Pancreas (tissue), 10 donors: ENCODE measurements around the gene MSL2. TPM values are rescaled to one million over a fixed set of nuclear protein-coding genes. Genes with fewer than 3 reads are reported as not detected.
"Not testable (repeated sequence)": the region's sequence is repeated elsewhere in the genome, so short reads cannot be mapped to it uniquely, and the experiment has no call there.

Experiments used
- ATAC-seq, 4 donors: fragments of 200-7000 bp; cut with Tn5 transposase; one replicate each; pipeline versions ENCODE4 v1.8.0 to v1.9.1; 2020; ENCODE audit warnings: mild to moderate bottlenecking in 4 of 4, moderate library complexity in 4 of 4
- DNase-seq, 6 donors: peaks; one replicate each; pipeline ENCODE4 v3.0.0-alpha.2; 2020
- FAIRE-seq: peaks from 2 replicates; lab custom pipeline; 2012; peaks lifted over from hg19 to GRCh38; lab: Jason Lieb, UNC
- H3K27ac ChIP-seq, 4 donors: fragments of 200-600 bp; sonication (generic); 1 replicate in 3 of 4; 2 replicates in 1 of 4; pipeline versions ENCODE4 v1.5.0 to v1.8.0; 2020
- H3K27me3 ChIP-seq, 4 donors: fragments of 200-600 bp; one replicate each; pipeline ENCODE4 v1.8.0; 2021
- H3K36me3 ChIP-seq, 3 donors: fragments of 200-600 bp; sonication (generic) in 1 of 3; one replicate each; pipeline versions ENCODE4 v1.5.0 to v1.8.0; 2020 to 2021
- H3K4me1 ChIP-seq, 3 donors: fragments of 200-600 bp; one replicate each; pipeline ENCODE4 v1.8.0; 2021
- H3K4me3 ChIP-seq, 4 donors: fragments of 200-600 bp; sonication (generic) in 2 of 4; one replicate each; pipeline versions ENCODE4 v1.5.0 to v1.8.0; 2020 to 2021
- H3K9me3 ChIP-seq, 4 donors: fragments of 200-600 bp; one replicate each; pipeline ENCODE4 v1.8.0; 2021
- CTCF ChIP-seq, 4 donors: fragments of 200-600 bp; sonication (generic) in 3 of 4; IDR thresholded peaks; one replicate each; pipeline versions ENCODE4 v1.5.0 to v1.8.0; 2021; ENCODE audit warnings: antibody characterized with exemption in 4 of 4
- WGBS, 2 donors: extraction: QIAGEN DNeasy Blood & Tissue Kit; methylation state at CpG; one replicate each; pipeline ENCODE4 v1.1.7; 2013; 5-methylcytosine and 5-hydroxymethylcytosine counted together
- intact Hi-C, 3 donors: fragments of 100-400 bp; cut with DNase I; formaldehyde crosslinking; loops; one replicate each; pipeline versions ENCODE4 v1.11.1 to v1.14.2; 2022
- polyA plus RNA-seq, 2 donors: library from polyadenylated mRNA; stranded (reverse); fragments of 200-250 nt; gene quantifications; one replicate each; pipeline ENCODE4 v1.2.3, GENCODE V29; 2013
- total RNA-seq, 6 donors: library from RNA; stranded (reverse); fragmentation: NEBNext Ultra II Directional in 4 of 6; extraction: Animal tissue kit (Norgen Biotek cat#: 25700) in 4 of 6; gene quantifications; one replicate each; pipeline versions ENCODE4 v1.2.1 to v1.2.4, GENCODE V29; 2021 to 2023
- donor health status: healthy with polysubstance abuse.
- donor health status: DM: no; HTN: no; CAD: no; lungs with moderate emphysema.
- donor health status: DM: no; HTN: no; CAD: no.
- donor health status: control.
- donor health status: control.
- donor health status: Bipolar disorder and iron deficiency.
- donor health status: DM: yes; HTN: yes; CAD: no.
- donor health status: DM: no; HTN: no; CAD: no.
- donor health status: DM: no; HTN: no; CAD: no.
- donor health status: DM: yes; HTN: yes; CAD: no.

Gene MSL2
- total and polyA plus RNA-seq, 8 donors = 3.5 to 19.2 (median 10.8) TPM

- Histone ChIP-seq H3K4me3 (no peak overlapping the region), H3K9me3 (no peaks in the 10 kb centered on the region), H3K4me1 (no peaks in the 10 kb centered on the region), H3K27ac (no peak overlapping the region), H3K27me3 (no peaks in the 10 kb centered on the region), H3K36me3 (no peaks in the 10 kb centered on the region)
- FAIRE-seq = no peak
- ATAC-seq = no peak
- intact Hi-C loops = no loop called here
- DNase-seq = no peak
- TF ChIP-seq CTCF (IDR thresholded peaks at IDR 0.05) = no peak
- WGBS, 2 donors = 81 to 92% methylated on average over 2 of the region's 2 CpGs
Measured at GRCh38 chr3:136236109-136236508, 40.0 kb upstream of the MSL2 start.

- no peak overlapping the region for H3K27ac ChIP-seq
- intact Hi-C loops = no loop called here
- ATAC-seq (no peak), FAIRE-seq (no peak), DNase-seq (no peak)
- no peaks in the 10 kb centered on the region for H3K27me3 ChIP-seq
- no peaks in the 10 kb centered on the region for H3K36me3 ChIP-seq
- no peaks in the 10 kb centered on the region for H3K9me3 ChIP-seq
- no peak overlapping the region for H3K4me3 ChIP-seq
- no peaks in the 10 kb centered on the region for H3K4me1 ChIP-seq
- no peak for TF ChIP-seq CTCF (IDR thresholded peaks at IDR 0.05)
- WGBS, 2 donors = 90 to 94% methylated on average over 1 of the region's 1 CpG
Measured at GRCh38 chr3:136235545-136235944, 39.4 kb upstream of the MSL2 start.

- H3K4me1 ChIP-seq = no peaks in the 10 kb centered on the region
- H3K27ac ChIP-seq = no peak overlapping the region
- TF ChIP-seq CTCF (IDR thresholded peaks at IDR 0.05) = no peak
- no peaks in the 10 kb centered on the region for H3K9me3 ChIP-seq
- H3K27me3 ChIP-seq = no peaks in the 10 kb centered on the region
- FAIRE-seq (no peak), ATAC-seq (no peak), DNase-seq (no peak)
- no peaks in the 10 kb centered on the region for H3K36me3 ChIP-seq
- intact Hi-C loops = no loop called here
- H3K4me3 ChIP-seq = no peak overlapping the region
- 77 to 90% methylated on average over 2 of the region's 2 CpGs for WGBS, 2 donors
Measured at GRCh38 chr3:136232413-136232812, 36.3 kb upstream of the MSL2 start.

GRCh38 chr3:136222746-136223145 is 26.6 kb upstream of the MSL2 start:
- H3K27me3 ChIP-seq, FAIRE-seq, H3K36me3 ChIP-seq, H3K4me3 ChIP-seq, DNase-seq, H3K9me3 ChIP-seq, intact Hi-C loops, ATAC-seq, H3K27ac ChIP-seq, H3K4me1 ChIP-seq: not testable (repeated sequence)
- 89 to 96% methylated on average over 4 of the region's 4 CpGs for WGBS, 2 donors

- H3K4me3 ChIP-seq = no peak overlapping the region
- DNase-seq (no peak), ATAC-seq (no peak), FAIRE-seq (no peak)
- intact Hi-C loops = no loop called here
- no peak overlapping the region for H3K27ac ChIP-seq
- H3K36me3 ChIP-seq = no peaks in the 10 kb centered on the region
- TF ChIP-seq CTCF (IDR thresholded peaks at IDR 0.05) = no peak
- no peaks in the 10 kb centered on the region for H3K4me1 ChIP-seq
- 84 to 95% methylated on average over 2 of the region's 2 CpGs for WGBS, 2 donors
- no peaks in the 10 kb centered on the region for H3K27me3 ChIP-seq
- no peaks in the 10 kb centered on the region for H3K9me3 ChIP-seq
Measured at GRCh38 chr3:136211547-136211946, 15.4 kb upstream of the MSL2 start.

- Histone ChIP-seq H3K4me3 (no peak overlapping the region), H3K27ac (no peak overlapping the region), H3K9me3 (no peaks in the 10 kb centered on the region), H3K4me1 (no peaks in the 10 kb centered on the region), H3K36me3 (no peaks in the 10 kb centered on the region), H3K27me3 (no peaks in the 10 kb centered on the region)
- FAIRE-seq (no peak), ATAC-seq (no peak), DNase-seq (no peak)
- TF ChIP-seq CTCF (IDR thresholded peaks at IDR 0.05) = no peak
- intact Hi-C loops = no loop called here
Measured at GRCh38 chr3:136209921-136210320, 13.8 kb upstream of the MSL2 start.
